Liver (tissue), 9 donors: ENCODE results near the gene ALX4. TPM values are rescaled to one million over a fixed set of nuclear protein-coding genes. Genes with fewer than 3 reads are reported as not detected.

Source experiments
- DNase-seq: peaks from one replicate; pipeline ENCODE4 v3.0.0-alpha.2; 2017; ENCODE audit warnings: low spot score
- H3K27ac ChIP-seq, 2 donors: one replicate each; pipeline ENCODE4 v1.7.0; 2013; ENCODE audit warnings: inconsistent platforms in 2 of 2, low read length in 2 of 2, control low read depth in 1 of 2, low read depth in 1 of 2, mild to moderate bottlenecking in 1 of 2
- H3K27me3 ChIP-seq, 4 donors: one replicate each; pipeline versions ENCODE4 v1.6.1 to v1.7.0; 2013; ENCODE audit warnings: low read length in 3 of 4, inconsistent platforms in 1 of 4, mild to moderate bottlenecking in 1 of 4, moderate library complexity in 1 of 4; ENCODE audit not compliant: control insufficient read depth in 4 of 4, insufficient read depth in 4 of 4
- H3K36me3 ChIP-seq, 4 donors: one replicate each; pipeline versions ENCODE4 v1.6.1 to v1.7.0; 2013; ENCODE audit warnings: low read length in 3 of 4, mild to moderate bottlenecking in 3 of 4, low read depth in 1 of 4, moderate library complexity in 1 of 4; ENCODE audit not compliant: control insufficient read depth in 4 of 4, insufficient read depth in 3 of 4
- H3K4me1 ChIP-seq, 4 donors: one replicate each; pipeline versions ENCODE4 v1.6.1 to v1.7.0; 2013; ENCODE audit warnings: low read length in 3 of 4, mild to moderate bottlenecking in 3 of 4, moderate library complexity in 1 of 4; ENCODE audit not compliant: control insufficient read depth in 4 of 4, insufficient read depth in 4 of 4
- H3K4me3 ChIP-seq, 3 donors: one replicate each; pipeline versions ENCODE4 v1.6.1 to v1.7.0; 2013; ENCODE audit warnings: low read length in 3 of 3, control low read depth in 1 of 3, low read depth in 1 of 3, mild to moderate bottlenecking in 1 of 3
- H3K9ac ChIP-seq, 2 donors: one replicate each; pipeline ENCODE4 v1.7.0; 2013; ENCODE audit warnings: low read length in 2 of 2, mild to moderate bottlenecking in 2 of 2, moderate library complexity in 2 of 2, control low read depth in 1 of 2, low read depth in 1 of 2
- H3K9me3 ChIP-seq, 4 donors: one replicate each; pipeline versions ENCODE4 v1.6.1 to v1.7.0; 2013; ENCODE audit warnings: low read length in 3 of 4; ENCODE audit not compliant: control insufficient read depth in 4 of 4
- ATF3 ChIP-seq: IDR thresholded peaks from 2 replicates; pipeline ENCODE4 v1.6.1; 2016; ENCODE audit warnings: antibody characterized with exemption
- CTCF ChIP-seq: fragments of 150-350 bp; IDR thresholded peaks from 2 replicates; pipeline ENCODE4 v1.5.1; 2017; ENCODE audit warnings: improper control_type of control experiment, low read depth, low read length; ENCODE audit not compliant: missing input control
- EGR1 ChIP-seq, 2 donors: IDR thresholded peaks; 2 replicates each; pipeline ENCODE4 v1.6.1; 2016 to 2018; ENCODE audit warnings: antibody characterized with exemption in 2 of 2, low read depth in 2 of 2
- FOXA1 ChIP-seq: IDR thresholded peaks from 2 replicates; pipeline ENCODE4 v1.6.1; 2016; ENCODE audit warnings: antibody characterized with exemption
- FOXA2 ChIP-seq: IDR thresholded peaks from 2 replicates; pipeline ENCODE4 v1.6.1; 2016; ENCODE audit warnings: antibody characterized with exemption
- GABPA ChIP-seq, 2 donors: IDR thresholded peaks in 1 of 2; conservative IDR thresholded peaks in 1 of 2; 2 replicates each; pipeline ENCODE4 v1.6.1; 2016; ENCODE audit warnings: antibody characterized with exemption in 2 of 2, mild to moderate bottlenecking in 1 of 2, moderate library complexity in 1 of 2
- HNF4G ChIP-seq: IDR thresholded peaks from 2 replicates; pipeline ENCODE4 v1.6.1; 2016; ENCODE audit warnings: antibody characterized with exemption
- JUND ChIP-seq, 2 donors: IDR thresholded peaks; 2 replicates each; pipeline ENCODE4 v1.6.1; 2016; ENCODE audit warnings: antibody characterized with exemption in 2 of 2
- NR2F2 ChIP-seq: IDR thresholded peaks from 2 replicates; pipeline ENCODE4 v1.6.1; 2016; ENCODE audit warnings: antibody characterized with exemption
- RAD21 ChIP-seq, 2 donors: IDR thresholded peaks; 2 replicates each; pipeline ENCODE4 v1.6.1; 2016; ENCODE audit warnings: antibody characterized with exemption in 2 of 2, mild to moderate bottlenecking in 2 of 2
- REST ChIP-seq: IDR thresholded peaks from 2 replicates; pipeline ENCODE4 v1.6.1; 2016; ENCODE audit warnings: antibody characterized with exemption, mild to moderate bottlenecking
- RXRA ChIP-seq, 2 donors: IDR thresholded peaks; 2 replicates each; pipeline ENCODE4 v1.6.1; 2017 to 2018; ENCODE audit warnings: antibody characterized with exemption in 2 of 2, mild to moderate bottlenecking in 1 of 2
- SP1 ChIP-seq: IDR thresholded peaks from 2 replicates; pipeline ENCODE4 v1.6.1; 2018; ENCODE audit warnings: antibody characterized with exemption, mild to moderate bottlenecking
- TAF1 ChIP-seq: conservative IDR thresholded peaks from 2 replicates; pipeline ENCODE4 v1.6.1; 2016; ENCODE audit warnings: antibody characterized with exemption, mild to moderate bottlenecking
- YY1 ChIP-seq: IDR thresholded peaks from 2 replicates; pipeline ENCODE4 v1.6.1; 2016; ENCODE audit warnings: antibody characterized with exemption, mild to moderate bottlenecking
- ZBTB33 ChIP-seq: IDR thresholded peaks from 2 replicates; pipeline ENCODE4 v1.6.1; 2016; ENCODE audit warnings: antibody characterized with exemption
- WGBS: extraction: QIAGEN DNeasy Blood & Tissue Kit; methylation state at CpG from one replicate; pipeline ENCODE4 v1.1.7; 2013; 5-methylcytosine and 5-hydroxymethylcytosine counted together
- polyA plus RNA-seq, 2 donors: library from polyadenylated mRNA; stranded (reverse) in 1 of 2; unstranded in 1 of 2; fragments of 200-250 nt in 1 of 2; fragments of >200 nt in 1 of 2; fragmentation: Nextera tagmentation in 1 of 2; extraction: Ambion mirVana in 1 of 2; gene quantifications; one replicate each; pipeline versions ENCODE4 v1.2.1 to v1.2.3, GENCODE V29; 2013 to 2015
- total RNA-seq, 2 donors: library from RNA; depleted of rRNA; stranded (reverse); fragments of >200 nt; gene quantifications; one replicate each; pipeline ENCODE4 v1.2.3, GENCODE V29; 2014
- TF ChIP-seq, protein P1 (sequence below): IDR thresholded peaks from 2 replicates; pipeline ENCODE4 v1.6.1; 2016; ENCODE audit warnings: antibody characterized with exemption
- donor health status: healthy.
- donor health status: healthy.
- donor health status: healthy.
- donor health status: healthy.
- donor health status: healthy.

Gene ALX4
- total and polyA plus RNA-seq, 4 donors: not detected

GRCh38 chr11:44221992-44222391 is 87.9 kb downstream of the ALX4 start:
- no peaks in the 10 kb centered on the region for H3K4me1 ChIP-seq
- no peak for TF ChIP-seq EGR1 (IDR thresholded peaks at IDR 0.05; ENCODE audit: low read depth in 2 of 2)
- no peak for TF ChIP-seq CTCF
- no peak for TF ChIP-seq HNF4G
- TF ChIP-seq TAF1: no peak
- no peak for TF ChIP-seq FOXA2
- TF ChIP-seq GABPA (IDR thresholded peaks at IDR 0.05 in 1 of 2, conservative IDR thresholded peaks at IDR 0.05 in 1 of 2): no peak
- no peak for TF ChIP-seq JUND (IDR thresholded peaks at IDR 0.05)
- TF ChIP-seq ATF3: no peak
- no peak for TF ChIP-seq REST
- no peak for TF ChIP-seq FOXA1
- TF ChIP-seq RXRA (IDR thresholded peaks at IDR 0.05): no peak
- TF ChIP-seq NR2F2: no peak
- no peak for TF ChIP-seq SP1
- TF ChIP-seq, protein P1, sequence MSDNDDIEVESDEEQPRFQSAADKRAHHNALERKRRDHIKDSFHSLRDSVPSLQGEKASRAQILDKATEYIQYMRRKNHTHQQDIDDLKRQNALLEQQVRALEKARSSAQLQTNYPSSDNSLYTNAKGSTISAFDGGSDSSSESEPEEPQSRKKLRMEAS: no peak
- TF ChIP-seq YY1: no peak
- TF ChIP-seq RAD21 (IDR thresholded peaks at IDR 0.05): no peak

GRCh38 chr11:44221456-44221855 is 88.5 kb downstream of the ALX4 start:
- Histone ChIP-seq H3K4me3 (no peak overlapping the region), H3K4me1 (no peaks in the 10 kb centered on the region), H3K27me3 (no peaks in the 10 kb centered on the region), H3K36me3 (no peaks in the 10 kb centered on the region), H3K27ac (no peak overlapping the region), H3K9me3 (no peaks in the 10 kb centered on the region), H3K9ac (no peak overlapping the region)
- WGBS: 91% methylated on average over 3 of the region's 3 CpGs
- no peak for DNase-seq
- TF ChIP-seq CTCF (no peak), ATF3 (no peak), JUND (IDR thresholded peaks at IDR 0.05) (no peak), FOXA2 (no peak), YY1 (no peak), REST (no peak), ZBTB33 (no peak), FOXA1 (no peak), EGR1 (IDR thresholded peaks at IDR 0.05; ENCODE audit: low read depth in 2 of 2) (no peak), SP1 (no peak), TAF1 (no peak), NR2F2 (no peak), RAD21 (IDR thresholded peaks at IDR 0.05) (no peak), RXRA (IDR thresholded peaks at IDR 0.05) (no peak)

More at GRCh38 chr11:44221992-44222391, 87.9 kb downstream of the ALX4 start:
- no peak overlapping the region for H3K9ac ChIP-seq
- no peaks in the 10 kb centered on the region for H3K9me3 ChIP-seq
- H3K4me3 ChIP-seq: no peak overlapping the region
- H3K27me3 ChIP-seq: no peaks in the 10 kb centered on the region
- no peak overlapping the region for H3K27ac ChIP-seq
- no peak for DNase-seq
- no peaks in the 10 kb centered on the region for H3K36me3 ChIP-seq
- WGBS: 88% methylated on average over 2 of the region's 2 CpGs
